Hindlimb muscle (tissue), 1 donor: ENCODE results near the gene CWH43. TPM values are rescaled to one million over a fixed set of nuclear protein-coding genes. Genes with fewer than 3 reads are reported as not detected.
"Not testable (repeated sequence)": the region's sequence is repeated elsewhere in the genome, so short reads cannot be mapped to it uniquely, and the experiment has no call there.

Source experiments
- DNase-seq: peaks from one replicate; pipeline ENCODE4 v3.0.0-alpha.2; 2013
- polyA plus RNA-seq: library from polyadenylated mRNA; unstranded; fragments of 120-200 nt; gene quantifications from one replicate; pipeline ENCODE4 v1.2.1, GENCODE V29; 2013; ENCODE audit not compliant: insufficient read length

Gene CWH43
- polyA plus RNA-seq: 0.12 TPM

DNA sequence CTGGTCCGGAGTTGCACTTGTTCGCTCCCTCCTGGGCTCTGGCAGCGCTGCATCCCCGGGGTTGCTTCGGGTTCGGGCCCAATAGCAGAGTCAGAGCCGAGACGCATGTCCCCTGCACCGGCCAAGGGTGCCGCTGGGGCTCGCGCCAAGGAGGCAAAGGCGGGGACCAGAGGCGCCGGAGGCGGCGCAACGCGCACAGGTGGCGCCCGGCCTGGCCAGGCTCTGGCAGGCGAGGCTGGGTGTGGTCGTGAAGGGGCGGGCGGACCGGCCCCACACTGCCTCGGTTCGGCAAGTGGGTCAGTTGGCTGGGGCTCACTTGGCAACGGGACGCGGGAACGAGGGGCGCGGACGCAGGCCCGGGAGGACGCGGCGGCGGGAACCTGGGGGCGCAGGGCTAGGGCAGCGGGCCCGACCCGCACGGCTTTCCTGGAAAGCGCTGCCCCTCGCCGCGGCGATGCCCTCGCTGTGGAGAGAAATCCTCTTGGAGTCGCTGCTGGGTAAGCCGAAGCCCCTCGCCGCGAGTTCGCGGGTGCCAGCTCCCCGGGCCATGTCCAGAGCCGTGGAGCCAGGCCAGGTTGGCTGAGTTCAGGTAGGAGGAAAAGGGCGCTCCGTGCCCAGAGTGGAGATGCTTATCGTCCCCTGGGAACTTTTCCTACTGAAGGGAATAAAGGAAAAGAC lies at the start of gene CWH43:
Gene CWH43, plus strand, starts transcription at position 300 of the 678 bp plus-strand sequence. Its CDS starts 155 bp downstream, at position 455.
- no peak for DNase-seq

DNA sequence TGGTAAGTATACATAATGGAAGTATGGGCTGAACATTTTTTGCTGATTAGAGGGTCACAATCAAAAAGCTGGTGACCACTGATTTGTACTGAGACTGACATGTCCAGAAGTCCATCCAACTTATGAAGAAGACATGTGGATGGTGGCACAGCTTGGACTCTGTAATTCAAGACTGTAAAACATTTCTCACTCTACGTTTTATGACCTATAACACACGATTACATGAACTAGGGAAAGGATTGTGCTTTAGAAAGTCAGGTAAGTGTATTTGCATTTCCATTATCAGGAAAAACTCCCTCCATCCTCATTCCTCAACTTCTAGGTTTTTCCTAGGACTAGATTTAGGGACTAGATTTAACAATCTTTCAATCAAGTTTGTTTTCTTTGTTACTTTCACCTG lies 49.0 kb upstream of the CWH43 start:
- DNase-seq: no peak

DNA sequence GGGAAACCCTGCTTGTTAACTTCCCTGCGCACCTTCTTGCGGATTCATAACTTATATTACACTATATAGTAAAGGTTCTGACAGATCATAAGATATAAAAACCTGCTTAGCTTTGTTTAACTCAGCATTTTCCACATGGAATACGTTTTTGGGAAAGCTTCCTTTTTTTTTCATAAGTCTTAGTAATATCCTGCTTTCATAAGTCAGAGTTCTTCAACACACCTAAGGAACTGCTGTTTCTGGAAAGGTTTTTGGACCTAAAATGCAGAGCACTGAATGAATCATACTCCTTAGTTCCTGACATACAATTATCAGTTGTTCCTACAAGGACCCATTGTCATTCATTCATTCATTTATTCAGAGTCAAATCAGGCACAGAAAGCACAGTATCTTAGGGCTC lies 47.2 kb upstream of the CWH43 start:
- no peak for DNase-seq

DNA sequence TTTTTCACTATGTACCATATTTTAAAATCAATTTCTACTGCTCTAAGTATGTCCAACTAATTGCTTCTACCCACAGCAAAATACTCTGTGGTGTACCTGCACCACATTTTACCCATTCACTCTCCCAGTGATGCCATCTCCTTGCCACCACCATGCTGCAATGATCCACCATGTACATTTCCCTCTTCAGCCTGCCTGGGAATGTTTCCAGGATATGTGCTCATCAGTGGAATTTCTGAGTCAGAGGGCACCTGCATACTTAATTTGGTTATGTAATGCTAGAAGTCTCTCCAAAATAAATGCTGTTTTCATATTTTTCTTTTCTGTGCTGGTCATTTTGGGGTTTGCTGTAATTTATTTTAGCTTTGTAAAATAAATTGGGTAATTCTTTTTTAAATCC lies 46.3 kb upstream of the CWH43 start:
- DNase-seq: peak; percentile 2

DNA sequence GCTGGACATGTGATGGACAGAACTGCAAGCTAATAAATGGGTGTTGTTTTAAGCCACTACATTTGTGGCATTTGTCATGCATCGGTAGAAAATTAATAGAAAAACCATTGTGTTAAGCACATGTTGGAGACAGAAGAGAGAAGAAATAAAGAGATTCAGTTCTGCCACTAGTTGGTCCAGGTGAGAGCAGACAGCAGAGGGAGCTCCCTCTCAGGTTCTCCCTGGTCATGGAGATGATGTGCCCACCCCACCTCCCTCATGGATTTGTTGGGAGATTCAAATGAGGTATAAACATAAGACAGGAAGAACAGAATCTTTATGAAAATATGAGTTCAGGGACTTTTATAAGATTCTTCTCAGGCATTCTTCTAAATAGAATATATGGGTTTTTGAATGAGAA lies 42.7 kb upstream of the CWH43 start:
- no peak for DNase-seq

DNA sequence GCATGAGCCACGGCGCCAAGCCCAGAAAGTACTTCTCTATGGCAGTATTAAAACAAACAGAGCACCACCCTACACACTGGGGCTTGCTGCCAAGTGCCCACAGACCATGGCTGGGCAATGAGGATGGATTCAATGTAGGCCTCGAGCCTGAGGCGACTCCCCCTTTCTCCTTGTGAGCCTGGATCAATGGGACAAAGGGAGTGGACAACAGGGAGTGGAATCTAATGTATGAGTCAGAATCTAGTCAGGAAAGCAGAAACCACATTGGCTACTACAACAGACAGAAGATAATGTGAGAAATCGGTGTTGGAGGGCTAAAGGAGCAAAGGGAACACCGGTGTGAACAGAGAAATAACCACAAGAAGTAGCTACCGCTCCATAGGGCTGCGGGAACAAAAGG lies 41.8 kb upstream of the CWH43 start:
- no peak for DNase-seq

DNA sequence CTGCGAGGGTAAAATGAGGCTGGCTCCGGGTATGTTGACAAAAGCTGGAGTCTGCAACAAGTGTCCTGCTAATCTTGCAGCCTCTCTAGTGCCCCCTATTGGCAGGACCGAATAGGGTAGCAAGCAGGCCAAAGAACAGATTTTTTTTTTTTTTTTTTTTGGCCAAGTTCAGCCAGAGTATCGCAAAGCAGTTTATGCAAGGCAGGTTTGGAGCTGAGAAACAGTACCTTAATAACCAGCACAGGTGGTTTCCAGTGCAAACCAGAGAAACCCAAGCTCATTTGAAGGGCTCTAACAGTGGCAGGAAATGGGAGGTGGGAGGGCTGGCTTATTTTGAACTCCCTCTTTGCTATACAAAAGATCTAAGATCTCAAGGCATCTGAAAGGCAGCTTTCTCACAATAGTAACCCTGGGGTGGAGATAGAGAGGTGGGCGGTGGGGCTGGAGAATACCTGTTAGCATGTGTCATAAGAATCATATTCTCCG lies 41.3 kb upstream of the CWH43 start:
- no peak for DNase-seq

DNA sequence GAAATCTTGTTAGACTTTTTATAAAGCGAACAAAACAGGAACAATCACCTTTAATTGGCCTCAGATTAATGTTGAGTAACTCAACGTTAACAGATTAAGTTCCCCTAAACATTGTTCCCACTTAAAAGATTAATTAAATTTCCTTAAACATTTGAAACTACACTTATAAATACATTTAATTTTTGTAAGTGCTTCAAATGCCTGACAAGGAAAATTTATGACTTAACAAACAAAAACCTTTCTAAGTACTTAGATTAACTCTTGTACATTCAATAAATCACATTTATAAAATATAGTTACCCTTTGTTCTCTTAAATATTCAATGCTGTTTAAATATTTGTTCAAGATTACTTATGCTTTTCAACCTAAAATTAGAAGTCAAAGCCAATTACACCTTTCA lies 40.1 kb upstream of the CWH43 start:
- no peak for DNase-seq

DNA sequence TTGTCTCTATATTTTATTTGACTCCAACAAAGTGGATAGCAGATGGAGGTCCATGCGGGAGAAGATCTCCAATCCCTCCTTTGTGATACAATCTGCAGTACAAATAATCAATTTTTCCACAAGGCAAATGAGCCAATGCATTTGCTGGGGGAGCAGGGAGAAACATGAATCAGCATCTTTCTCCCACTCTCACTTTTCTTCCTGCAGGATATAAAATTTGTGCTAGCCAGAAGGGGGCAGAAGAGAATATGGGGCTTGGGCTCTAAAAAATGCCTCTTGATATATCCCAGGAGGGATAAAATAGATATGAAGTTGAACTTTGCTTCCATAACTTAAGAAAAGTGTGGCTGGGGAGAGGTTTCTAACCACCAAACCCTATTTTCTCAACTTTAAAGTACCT lies 38.3 kb upstream of the CWH43 start:
- DNase-seq: no peak

DNA sequence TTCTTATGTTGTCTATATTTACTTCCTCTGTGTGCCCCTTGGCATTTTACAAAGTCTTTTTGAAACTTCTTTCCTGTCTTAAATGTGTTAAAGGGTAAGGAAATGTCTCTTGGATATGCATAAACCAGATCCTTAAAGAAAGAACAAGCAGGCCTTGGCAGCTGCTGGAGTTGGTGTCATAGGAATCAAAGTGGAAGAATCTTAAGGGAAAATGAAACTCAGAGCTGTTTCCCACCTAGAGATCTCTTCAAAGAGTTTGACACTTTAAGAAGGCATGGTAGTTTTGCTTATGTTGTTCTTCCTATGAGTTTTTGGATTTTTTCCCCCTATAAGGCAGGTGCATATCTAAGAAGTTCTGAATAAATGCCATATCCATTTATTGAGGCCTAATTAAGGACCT lies 37.0 kb upstream of the CWH43 start:
- no peak for DNase-seq

DNA sequence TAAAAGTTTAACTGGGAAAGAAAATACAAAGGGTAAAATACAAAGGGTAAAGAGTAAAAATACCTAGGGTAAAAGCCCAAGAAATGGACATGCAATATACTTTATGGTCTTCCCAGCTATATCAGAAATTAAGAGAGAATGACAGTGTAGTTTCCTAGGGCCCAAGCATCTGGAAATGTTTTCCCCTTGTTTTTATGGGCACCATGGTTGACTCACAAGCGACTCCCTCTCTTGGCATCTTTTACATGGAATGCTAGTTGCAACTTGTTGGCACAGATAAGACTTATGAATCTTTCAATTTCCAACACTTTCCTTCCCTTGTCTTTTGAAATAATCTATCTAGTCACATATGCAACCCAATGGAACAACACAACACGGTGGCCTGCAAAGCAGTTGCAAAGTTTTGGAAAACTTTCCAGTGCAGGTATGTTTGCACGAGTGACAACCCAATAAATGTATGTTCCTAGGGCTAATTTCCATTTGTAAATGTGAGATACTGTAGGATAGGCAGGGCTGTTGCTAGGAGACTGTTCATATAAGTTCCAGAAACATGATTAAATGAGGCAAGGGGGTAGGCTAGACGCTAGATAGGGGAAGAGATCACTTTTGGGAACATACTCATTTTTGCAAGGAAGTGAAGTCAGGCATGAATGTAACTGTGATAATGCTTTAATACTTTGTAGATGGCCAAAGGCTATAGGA lies 36.4 kb upstream of the CWH43 start:
- no peak for DNase-seq

DNA sequence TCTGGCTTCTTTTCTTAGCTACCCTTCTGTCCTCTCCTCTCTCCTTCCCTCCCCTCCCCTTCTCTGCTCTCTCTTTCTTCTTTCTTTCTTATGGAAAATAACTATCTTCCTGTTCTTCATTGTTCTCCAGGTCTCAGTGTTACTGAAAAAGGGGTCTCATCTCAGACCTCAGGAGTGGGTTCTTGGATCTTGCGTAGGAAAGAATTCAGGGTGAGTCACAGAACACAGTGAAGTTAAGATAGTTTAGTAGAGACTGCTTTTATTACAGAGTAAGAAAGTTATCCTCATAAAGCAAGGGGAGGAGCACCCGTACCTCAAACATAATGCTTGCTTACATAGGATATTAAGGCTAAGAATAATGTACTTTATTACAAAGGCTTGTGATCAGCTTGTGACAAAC lies 31.8 kb upstream of the CWH43 start:
- DNase-seq: no peak

DNA sequence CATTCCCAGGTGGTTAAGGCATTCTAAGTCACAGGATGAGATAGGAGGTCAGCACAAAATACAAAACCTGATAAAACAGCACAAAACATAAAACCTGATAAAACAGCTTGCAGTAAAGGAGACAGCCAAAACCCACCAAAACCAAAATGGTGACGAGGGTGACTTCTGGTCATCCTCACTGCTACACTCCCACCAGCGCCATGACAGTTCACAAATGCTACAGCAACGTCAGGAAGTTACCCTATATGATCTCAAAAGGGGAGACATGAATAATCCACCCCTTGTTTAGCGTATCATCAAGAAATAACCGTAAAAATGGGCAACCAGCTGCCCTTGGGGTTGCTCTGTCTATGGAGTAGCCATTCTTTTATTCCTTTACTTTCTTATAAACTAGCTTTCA lies 28.7 kb upstream of the CWH43 start:
- not testable (repeated sequence) for DNase-seq

DNA sequence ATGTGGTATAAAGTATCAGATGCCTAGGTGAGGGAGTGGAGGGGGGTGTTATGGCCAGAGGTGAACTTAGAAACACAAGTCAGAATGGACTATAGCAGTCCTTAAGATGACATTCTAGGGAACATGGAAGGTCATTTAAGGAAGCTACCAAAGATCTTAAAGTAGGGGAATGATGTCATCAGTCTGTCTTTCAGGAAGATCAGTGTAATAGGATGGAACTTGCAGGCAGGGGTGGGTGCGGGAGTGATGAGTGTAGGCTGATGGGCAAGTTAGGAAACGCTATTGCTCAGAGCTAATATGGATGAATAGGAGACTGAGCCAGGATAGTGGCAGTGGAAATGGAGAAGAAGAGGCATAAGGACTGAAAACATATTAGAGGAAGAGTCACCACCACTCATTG lies 27.5 kb upstream of the CWH43 start:
- DNase-seq: no peak

DNA sequence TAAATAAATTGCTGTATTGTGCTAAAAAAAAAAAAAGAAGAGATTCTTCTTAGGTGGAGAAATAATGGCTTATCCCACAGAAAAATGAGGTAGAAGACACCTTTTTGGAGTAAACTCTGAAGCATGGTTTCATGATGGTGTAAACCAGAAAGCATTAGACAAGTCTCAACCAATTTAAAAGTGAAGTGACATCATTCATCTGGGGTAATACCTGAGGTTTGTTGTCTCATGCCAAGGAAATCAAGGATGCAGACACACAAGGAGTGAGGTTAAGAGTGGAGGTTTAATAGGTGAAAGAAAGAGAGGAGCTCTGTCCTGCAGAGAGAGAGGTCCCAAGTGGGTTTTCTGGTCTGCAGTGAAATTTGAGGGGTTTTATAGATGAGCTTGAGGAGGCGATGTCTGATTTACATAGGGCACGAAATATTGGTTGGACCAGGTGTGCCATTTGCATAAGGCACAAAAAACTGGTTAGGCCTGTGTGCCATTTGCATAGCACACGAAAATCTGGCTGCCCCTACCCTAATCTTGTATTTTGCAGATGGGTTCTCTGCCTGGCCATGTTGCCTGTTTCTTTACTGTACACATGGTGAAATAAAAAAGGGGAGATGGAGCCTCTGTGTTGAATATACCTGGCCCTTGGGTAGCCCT lies 25.0 kb upstream of the CWH43 start:
- DNase-seq: no peak

DNA sequence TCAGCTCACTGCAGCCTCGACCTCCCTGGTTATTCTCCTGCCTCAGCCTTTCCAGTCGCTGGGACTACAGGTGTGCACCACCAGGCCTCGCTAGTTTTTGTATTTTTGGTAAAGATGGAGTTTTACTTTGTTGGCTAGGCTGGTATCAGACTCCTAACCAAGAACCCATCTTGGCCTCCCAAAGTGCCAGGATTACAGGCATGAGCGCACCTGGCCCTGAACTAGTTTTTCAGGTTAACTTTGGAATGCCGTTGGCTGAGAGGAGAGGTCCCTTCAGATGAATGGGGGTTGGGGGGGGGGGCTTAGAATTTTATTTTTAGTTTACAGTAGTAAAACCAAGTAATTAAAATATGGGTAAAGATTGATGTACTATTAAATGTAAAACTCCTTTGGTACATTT lies 23.4 kb upstream of the CWH43 start:
- no peak for DNase-seq

DNA sequence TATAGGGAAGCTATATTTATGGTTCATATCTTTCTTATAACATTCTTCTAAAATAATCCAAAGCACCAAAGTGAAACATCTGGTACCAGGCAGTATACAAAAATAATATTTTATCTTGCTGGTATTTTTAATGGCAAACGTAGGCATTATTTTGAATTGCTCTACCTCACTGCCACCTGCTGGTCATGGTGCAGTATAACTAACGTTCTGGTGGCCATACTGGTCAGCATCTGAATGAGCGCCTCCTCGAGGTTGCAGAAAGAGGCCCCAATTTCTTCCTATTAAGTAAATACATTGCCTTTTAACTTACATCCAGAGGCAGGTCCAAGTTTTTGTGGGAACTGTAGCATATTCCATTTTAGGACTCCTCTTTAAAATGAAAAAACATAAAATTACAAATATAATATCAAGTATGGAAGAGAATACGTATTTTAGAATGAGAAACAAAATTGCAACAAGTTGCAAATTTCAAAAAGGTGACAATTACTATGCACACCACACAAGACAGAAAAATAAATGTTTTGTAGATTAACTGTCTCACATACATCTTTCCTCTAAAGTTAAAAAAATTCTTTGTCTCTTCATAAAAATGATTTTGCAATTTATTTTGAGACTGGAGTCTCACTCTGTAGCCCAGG lies 22.9 kb upstream of the CWH43 start:
- peak; percentile 63 for DNase-seq

DNA sequence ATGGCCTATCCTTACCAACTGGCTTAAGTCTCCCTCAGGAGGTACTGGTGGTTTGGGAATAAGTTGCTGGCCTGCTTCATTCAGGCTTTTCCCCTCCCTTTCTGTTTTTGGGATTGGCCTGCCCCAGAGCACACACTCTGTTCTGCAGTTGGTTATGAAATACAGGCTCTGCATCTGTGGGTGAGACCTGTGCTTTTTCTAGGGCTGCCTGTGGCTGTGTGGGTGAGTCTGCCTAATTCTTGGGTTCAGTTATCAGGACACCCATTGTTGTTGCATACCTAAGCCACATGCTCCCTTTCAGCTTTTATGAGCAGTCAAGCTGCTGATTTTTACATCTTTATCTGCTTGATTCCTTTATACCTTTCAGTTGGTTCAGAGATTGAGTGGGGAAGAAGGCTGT lies 19.0 kb upstream of the CWH43 start:
- no peak for DNase-seq

DNA sequence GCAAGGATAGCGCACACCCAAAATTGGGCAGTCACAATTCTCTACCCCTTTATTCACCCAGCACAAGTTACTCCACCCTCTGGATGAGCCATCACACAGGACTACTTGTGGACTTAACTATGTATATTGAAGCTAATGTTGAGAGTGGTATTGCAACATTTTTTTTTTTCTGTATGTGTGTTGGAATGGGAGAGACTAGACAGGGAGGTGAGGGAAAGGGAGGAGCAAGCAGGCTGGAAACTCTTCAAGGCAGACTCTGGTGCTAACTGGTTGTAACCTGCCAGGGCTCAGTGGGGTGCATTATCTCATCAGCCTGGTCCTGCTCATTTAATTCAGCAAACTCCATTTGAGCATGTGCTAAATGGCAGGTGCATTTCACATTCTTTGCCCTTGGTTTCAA lies 18.4 kb upstream of the CWH43 start:
- DNase-seq: no peak

DNA sequence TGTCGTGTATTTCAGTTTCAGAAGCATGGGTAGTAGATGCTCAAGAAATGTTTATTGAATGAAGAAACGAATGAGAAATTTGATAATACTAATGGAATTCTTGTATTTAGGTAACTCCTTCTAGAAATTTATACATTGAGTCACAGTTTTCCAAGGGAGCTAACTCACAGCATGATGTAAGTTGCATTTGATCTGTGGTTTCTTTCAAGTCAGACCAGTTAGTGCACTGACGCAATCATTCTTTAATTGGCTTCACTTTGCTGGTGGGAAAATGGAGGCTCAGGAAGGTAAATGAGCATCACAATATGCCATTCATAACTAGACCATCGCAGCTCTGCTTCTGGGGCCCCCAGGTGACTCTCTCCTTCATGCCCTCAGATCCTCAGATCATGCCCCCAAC lies 17.3 kb upstream of the CWH43 start:
- no peak for DNase-seq

DNA sequence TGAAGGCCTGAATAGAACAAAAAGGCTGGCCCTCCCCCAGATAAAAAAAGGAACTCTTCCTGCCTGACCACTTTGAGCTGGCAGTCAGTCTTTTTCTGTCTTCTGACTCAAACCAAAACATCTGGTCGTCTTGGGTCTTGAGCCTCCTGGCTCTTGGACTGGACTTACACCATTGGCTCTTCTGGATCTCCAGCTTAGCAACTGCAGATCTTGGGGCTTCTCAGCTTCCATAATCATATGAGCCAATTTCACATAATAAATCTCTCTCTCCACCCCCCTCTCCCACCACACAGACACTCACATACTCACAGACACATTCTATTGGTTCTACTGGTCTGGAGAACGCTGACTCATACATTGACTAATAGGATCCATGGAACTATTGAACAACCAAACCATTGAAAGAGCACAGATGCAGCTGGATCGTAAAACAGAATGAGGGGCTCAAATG lies 15.6 kb upstream of the CWH43 start:
- no peak for DNase-seq

DNA sequence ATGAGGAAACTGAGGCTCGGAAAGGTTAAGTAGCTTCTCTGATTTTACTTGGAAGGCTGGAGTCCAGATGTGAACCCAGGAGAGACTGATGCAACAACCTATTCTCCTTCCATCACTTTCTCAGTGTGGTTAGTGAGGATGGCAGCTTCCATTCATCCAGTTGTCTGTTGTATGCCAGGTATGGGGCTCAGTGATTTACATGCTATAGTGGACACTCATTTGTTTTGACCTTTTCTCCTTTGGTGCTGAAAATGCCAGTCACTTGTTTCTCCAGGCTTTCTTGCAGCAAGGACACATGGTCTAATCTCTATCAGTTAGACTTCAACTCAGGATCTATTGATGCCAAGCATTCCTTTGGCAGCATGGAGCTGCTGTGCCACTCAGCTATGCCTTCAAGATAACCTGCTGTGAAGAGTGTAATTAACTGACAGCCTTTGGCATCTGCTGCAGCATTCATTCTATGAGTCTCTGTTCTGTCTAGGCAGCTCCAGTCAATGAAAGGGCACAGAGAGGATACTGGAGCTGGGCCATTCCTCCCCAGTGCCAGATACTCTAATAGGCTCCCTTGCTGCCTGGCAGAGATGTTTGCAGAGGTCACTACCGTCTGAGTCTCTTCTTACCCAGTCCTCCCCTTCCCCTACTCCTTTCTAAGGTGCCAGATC lies 11.0 kb upstream of the CWH43 start:
- DNase-seq: no peak

DNA sequence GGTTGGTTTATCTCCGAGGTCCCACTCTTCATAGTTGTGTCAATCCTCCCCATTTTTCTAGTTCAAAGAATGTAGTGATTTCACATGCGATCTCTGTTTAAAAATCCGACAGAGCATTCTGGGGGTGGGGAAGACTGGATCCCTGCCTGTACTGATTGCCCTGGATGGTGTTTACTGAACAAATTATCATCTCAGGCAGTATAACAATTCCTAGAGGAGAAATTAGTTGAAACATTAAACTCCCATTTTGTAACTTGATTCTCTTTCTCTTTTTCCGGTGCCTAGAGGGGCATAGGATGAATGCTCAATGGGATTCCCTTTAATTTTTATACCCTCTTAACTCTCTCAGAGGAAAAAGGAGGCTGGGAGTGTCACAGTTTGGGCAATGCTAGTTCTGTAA lies 10.0 kb upstream of the CWH43 start:
- DNase-seq: no peak
